Mucosa of rectum (tissue), 2 donors: ENCODE data around the gene PXYLP1.

Experiments used
- H3K27ac ChIP-seq, 2 donors: one replicate each; pipeline ENCODE4 v1.7.0; 2013; ENCODE audit warnings: inconsistent platforms in 2 of 2, low read depth in 2 of 2, low read length in 2 of 2
- H3K27me3 ChIP-seq, 2 donors: one replicate each; pipeline ENCODE4 v1.7.0; 2013; ENCODE audit warnings: low read length in 2 of 2; ENCODE audit not compliant: control insufficient read depth in 2 of 2, insufficient read depth in 2 of 2
- H3K36me3 ChIP-seq, 2 donors: one replicate each; pipeline ENCODE4 v1.7.0; 2013; ENCODE audit warnings: low read length in 2 of 2; ENCODE audit not compliant: control insufficient read depth in 2 of 2, insufficient read depth in 2 of 2
- H3K4me1 ChIP-seq, 2 donors: one replicate each; pipeline ENCODE4 v1.7.0; 2013; ENCODE audit warnings: low read length in 2 of 2, mild to moderate bottlenecking in 1 of 2; ENCODE audit not compliant: control insufficient read depth in 2 of 2, insufficient read depth in 2 of 2
- H3K4me3 ChIP-seq, 2 donors: one replicate each; pipeline ENCODE4 v1.7.0; 2013; ENCODE audit warnings: low read length in 2 of 2
- H3K9ac ChIP-seq, 2 donors: one replicate each; pipeline ENCODE4 v1.7.0; 2013; ENCODE audit warnings: low read length in 2 of 2, low read depth in 1 of 2, mild to moderate bottlenecking in 1 of 2
- H3K9me3 ChIP-seq, 2 donors: one replicate each; pipeline ENCODE4 v1.7.0; 2013; ENCODE audit warnings: low read length in 2 of 2; ENCODE audit not compliant: control insufficient read depth in 2 of 2
- donor health status: healthy.
- donor health status: Normal muscosa, but diverticular disease.

Gene PXYLP1

DNA sequence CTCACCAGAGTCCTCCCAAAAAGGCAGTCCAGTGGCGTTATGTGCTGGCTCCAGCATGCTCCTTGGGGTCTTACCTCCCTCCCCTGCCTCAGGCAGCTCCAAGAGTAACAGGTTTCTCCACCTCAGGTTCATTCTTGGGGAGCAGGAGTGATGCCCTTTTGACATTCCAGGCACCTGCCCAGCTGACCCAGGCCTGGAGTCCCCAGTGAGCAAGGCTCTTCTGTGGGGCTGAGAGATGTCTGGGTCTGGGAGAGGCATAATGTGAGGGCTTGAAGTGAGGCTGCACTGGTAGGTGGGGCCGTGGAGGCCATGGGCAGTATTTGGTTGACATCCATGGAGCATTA lies 15.3 kb downstream of the PXYLP1 start:
- H3K27me3 ChIP-seq = no peaks in the 10 kb centered on the region
- no peaks in the 10 kb centered on the region for H3K4me1 ChIP-seq
- no peak overlapping the region for H3K4me3 ChIP-seq
- H3K27ac ChIP-seq = no peak overlapping the region
- H3K36me3 ChIP-seq = no peaks in the 10 kb centered on the region
- H3K9ac ChIP-seq = no peak overlapping the region
- H3K9me3 ChIP-seq = no peaks in the 10 kb centered on the region

DNA sequence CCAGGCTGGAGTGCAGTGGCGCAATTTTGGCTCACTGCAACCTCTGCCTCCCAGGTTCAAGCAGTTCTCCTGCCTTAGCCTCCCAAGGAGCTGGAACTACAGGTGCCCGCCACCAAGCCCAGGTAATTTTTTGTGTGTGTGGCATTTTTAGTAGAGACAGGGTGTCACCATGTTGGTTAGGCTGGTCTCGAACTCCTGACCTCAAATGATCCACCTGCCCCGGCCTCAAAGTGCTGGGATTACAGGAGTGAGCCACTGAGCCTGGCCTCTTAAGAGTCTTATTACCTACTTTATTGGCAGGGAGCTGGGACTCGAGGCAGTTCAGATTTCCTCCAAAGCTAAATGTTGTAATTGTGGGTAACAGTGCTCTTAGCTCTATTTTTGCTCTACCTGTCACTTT lies 16.4 kb downstream of the PXYLP1 start:
- Histone ChIP-seq H3K9ac (no peak overlapping the region), H3K27ac (no peak overlapping the region), H3K4me1 (no peaks in the 10 kb centered on the region), H3K27me3 (no peaks in the 10 kb centered on the region), H3K36me3 (no peaks in the 10 kb centered on the region), H3K9me3 (no peaks in the 10 kb centered on the region), H3K4me3 (no peak overlapping the region)

DNA sequence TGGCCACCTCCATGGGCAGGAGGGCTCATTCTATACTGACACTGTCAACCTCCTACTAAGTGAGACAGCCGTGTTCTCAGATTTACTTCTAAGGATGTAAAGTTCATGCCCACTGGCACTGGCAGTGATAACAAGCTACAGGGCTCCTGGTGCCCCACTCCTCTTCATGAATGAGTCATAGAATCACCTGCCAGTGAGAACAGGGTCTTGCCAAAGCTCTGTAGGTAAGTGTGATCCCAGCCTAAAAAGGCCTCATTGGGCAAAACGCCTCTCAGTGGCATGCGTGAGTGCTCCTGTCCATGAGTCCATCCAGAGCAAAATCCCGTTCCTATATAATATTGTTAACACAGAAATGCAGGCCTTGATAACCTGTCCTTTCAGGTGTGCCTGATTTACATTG lies 17.4 kb downstream of the PXYLP1 start:
- H3K9me3 ChIP-seq = no peaks in the 10 kb centered on the region
- H3K9ac ChIP-seq = no peak overlapping the region
- no peak overlapping the region for H3K27ac ChIP-seq
- no peaks in the 10 kb centered on the region for H3K36me3 ChIP-seq
- no peaks in the 10 kb centered on the region for H3K4me1 ChIP-seq
- H3K4me3 ChIP-seq = no peak overlapping the region
- no peaks in the 10 kb centered on the region for H3K27me3 ChIP-seq

DNA sequence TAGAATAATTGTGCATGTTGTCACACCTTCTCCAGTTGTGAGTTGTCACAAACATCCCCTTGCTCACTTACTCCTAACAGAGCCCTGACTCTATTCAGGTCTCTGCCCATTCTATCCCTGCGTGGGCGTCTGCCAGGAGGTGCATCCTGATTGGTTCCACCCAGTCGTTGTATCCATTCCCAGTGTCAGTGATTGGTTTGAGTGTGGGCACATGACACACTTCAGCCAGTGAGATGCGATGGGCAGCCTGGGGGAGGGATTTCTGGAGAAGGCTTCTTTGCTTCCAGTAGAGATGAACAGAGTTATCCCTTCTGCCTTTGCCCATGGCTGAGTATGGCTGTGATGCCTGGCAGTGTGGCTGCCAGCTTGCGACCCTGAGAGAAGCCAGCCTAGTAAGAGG lies 18.7 kb downstream of the PXYLP1 start:
- Histone ChIP-seq H3K9ac (no peak overlapping the region), H3K4me3 (no peak overlapping the region), H3K9me3 (no peaks in the 10 kb centered on the region), H3K36me3 (no peaks in the 10 kb centered on the region), H3K27me3 (no peaks in the 10 kb centered on the region), H3K4me1 (no peaks in the 10 kb centered on the region), H3K27ac (no peak overlapping the region)

DNA sequence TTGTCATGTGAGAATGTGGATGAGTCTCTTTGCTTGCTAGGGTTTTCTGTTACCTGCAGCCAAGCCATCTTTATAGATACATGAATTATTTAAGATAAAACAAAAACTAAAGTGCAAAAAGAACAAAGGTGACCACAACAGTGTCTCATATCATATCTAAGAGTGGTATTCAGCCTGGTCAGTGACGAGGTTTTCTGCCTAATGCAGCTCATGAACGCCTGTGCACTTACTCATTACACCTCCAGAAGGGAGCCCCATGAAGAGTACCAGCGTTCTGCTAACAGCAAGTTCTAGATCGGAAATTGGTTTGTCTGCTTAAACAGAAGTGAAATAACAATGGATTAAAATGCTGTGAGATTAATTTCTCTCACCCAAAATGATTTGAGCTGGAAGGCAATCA lies 19.2 kb downstream of the PXYLP1 start:
- H3K27ac ChIP-seq = no peak overlapping the region
- H3K36me3 ChIP-seq = no peaks in the 10 kb centered on the region

DNA sequence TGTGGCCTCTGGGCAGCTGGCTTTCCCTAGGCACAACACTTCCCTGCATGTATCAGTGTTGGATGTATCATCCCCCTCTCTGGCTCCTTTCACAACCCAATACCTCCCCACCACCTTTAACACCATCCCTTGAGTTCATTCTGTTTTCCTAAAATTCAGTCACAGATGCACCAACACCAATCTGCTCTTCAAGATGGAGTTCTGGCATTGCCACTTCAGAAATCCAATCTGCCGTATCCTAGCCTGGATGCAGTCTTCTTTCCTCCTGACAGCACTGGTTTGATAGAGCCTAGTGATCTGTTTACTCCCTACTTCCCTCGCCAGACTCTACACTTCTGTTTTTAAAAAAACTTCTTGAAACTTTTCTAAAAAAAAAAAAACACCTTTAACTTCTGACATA lies 21.7 kb downstream of the PXYLP1 start:
- H3K27ac ChIP-seq = no peak overlapping the region
- no peaks in the 10 kb centered on the region for H3K36me3 ChIP-seq
- no peaks in the 10 kb centered on the region for H3K9me3 ChIP-seq
- H3K4me3 ChIP-seq = no peak overlapping the region
- H3K9ac ChIP-seq = no peak overlapping the region
- H3K27me3 ChIP-seq = no peaks in the 10 kb centered on the region
- no peaks in the 10 kb centered on the region for H3K4me1 ChIP-seq

More for the DNA sequence above, 19.2 kb downstream of the PXYLP1 start:
- Histone ChIP-seq H3K4me3 (no peak overlapping the region), H3K9me3 (no peaks in the 10 kb centered on the region), H3K27me3 (no peaks in the 10 kb centered on the region), H3K9ac (no peak overlapping the region), H3K4me1 (no peaks in the 10 kb centered on the region)

DNA sequence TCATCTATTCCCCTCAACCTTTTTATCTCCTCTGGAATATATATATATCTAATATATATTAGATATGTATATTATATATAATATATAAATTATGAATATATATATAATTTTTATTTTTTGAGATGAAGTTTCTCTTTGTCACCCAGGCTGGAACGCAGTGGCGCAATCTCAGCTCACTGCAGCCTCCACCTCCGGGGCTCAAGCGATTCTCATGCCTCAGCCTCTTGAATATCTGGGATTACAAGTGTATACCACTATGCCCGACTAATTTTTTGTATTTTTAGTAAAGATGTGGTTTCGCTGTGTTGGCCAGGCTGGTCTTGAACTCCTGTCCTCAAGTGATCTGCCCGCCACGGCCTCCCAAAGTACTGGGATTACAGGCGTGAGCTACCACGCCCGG lies 22.2 kb downstream of the PXYLP1 start:
- no peaks in the 10 kb centered on the region for H3K4me1 ChIP-seq
- no peaks in the 10 kb centered on the region for H3K9me3 ChIP-seq
- no peak overlapping the region for H3K4me3 ChIP-seq
- H3K9ac ChIP-seq = no peak overlapping the region
- no peaks in the 10 kb centered on the region for H3K27me3 ChIP-seq
- no peak overlapping the region for H3K27ac ChIP-seq
- H3K36me3 ChIP-seq = no peaks in the 10 kb centered on the region

DNA sequence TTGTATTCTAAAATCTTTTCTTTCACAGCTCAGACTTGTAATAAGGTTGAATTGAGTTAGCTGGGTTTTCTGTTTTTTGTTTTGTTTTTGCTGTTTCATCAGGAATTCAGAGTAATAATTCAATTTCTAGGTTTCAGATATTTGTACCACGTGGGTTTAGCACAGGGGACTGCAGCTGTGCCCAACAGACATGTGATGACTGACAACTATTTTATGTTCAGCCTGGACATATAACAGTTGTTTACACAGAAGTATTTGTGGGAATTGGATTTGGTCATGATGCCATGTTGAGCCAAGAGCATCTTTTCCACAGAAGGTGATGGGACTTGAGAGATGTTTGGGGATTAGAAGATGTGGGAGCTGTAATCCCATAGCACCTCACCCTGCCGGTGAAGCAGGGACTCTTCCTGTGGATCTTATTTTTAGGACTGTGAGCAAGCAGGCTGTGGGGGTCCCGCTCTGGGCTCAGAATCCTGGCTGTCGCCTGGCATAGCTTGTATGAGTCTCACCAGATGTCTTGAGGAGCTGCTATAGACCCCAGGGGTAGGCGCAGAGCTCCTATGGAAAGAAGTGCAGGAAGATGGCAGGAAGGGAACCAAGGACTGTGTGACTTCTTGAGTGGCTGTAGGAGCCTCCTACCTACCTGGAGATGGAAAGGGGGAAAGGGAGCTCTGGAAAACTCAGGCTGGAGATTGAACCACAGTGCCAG lies 23.7 kb downstream of the PXYLP1 start:
- Histone ChIP-seq H3K9ac (no peak overlapping the region), H3K9me3 (no peaks in the 10 kb centered on the region), H3K36me3 (no peaks in the 10 kb centered on the region), H3K4me1 (no peaks in the 10 kb centered on the region), H3K27ac (no peak overlapping the region), H3K27me3 (no peaks in the 10 kb centered on the region), H3K4me3 (no peak overlapping the region)

DNA sequence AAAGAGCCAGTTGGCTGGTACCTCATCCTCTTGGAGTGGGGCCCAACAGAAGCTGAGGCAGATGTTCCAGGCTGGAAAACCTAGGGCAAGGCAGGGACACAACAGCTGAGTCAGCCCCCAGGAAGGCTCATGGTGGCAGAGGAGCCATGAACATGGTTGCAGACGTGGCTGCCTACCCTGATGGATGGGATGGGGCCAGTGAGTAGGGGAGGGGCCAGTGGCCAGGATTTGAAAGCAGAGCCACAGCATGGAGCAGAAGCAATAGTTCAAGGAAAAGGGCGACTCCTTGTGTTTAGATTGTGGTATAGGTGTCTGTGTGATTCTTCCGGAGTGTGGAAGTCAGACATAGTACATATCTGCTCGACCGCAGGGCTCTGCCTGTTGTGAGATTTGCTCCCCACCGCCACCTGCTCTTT lies 24.2 kb downstream of the PXYLP1 start:
- Histone ChIP-seq H3K4me3 (no peak overlapping the region), H3K9me3 (no peaks in the 10 kb centered on the region), H3K36me3 (no peaks in the 10 kb centered on the region), H3K27ac (no peak overlapping the region), H3K9ac (no peak overlapping the region), H3K4me1 (no peaks in the 10 kb centered on the region), H3K27me3 (no peaks in the 10 kb centered on the region)

DNA sequence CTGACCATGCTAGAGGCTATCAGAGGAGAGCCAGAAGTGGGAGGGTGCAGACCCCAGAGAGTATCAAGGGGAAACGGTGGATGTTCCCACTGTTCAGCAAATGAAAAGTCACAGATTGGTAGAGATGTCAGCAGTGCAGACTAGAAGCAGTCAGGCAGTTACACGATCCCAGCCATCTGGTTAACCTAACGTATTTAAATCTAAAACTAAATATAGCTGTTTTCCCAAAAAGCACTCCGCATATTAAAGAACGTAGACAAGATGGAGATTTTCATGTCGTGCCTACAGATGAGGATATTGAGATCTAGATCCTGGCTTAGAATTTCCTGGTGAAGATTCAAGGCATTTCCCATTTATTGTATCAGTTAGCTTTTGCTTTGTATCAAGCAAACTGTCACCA lies 25.2 kb downstream of the PXYLP1 start:
- Histone ChIP-seq H3K4me1 (no peaks in the 10 kb centered on the region), H3K36me3 (no peaks in the 10 kb centered on the region), H3K27ac (no peak overlapping the region), H3K9me3 (no peaks in the 10 kb centered on the region), H3K4me3 (no peak overlapping the region), H3K27me3 (no peaks in the 10 kb centered on the region), H3K9ac (no peak overlapping the region)

DNA sequence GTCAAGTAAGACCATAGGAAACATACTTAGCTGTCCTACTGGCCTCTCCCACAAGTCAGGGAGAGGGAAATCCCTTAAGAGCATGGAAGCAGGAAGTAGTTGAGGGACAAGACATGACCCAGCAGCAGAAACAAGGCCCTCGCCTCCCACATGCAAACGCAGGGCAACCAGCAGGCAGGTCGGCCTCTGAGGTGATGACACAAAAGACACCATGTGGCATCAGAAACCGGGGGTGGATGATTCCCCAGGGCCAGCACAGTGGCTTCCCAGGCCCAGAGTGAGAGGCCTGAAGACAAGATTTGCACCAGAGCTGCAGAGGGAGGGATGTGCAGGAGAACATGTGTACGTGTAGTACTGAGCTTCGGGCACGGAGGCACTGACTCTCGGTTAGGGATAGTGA lies 26.3 kb downstream of the PXYLP1 start:
- Histone ChIP-seq H3K27me3 (no peaks in the 10 kb centered on the region), H3K9me3 (no peaks in the 10 kb centered on the region), H3K4me1 (no peaks in the 10 kb centered on the region), H3K36me3 (no peaks in the 10 kb centered on the region), H3K27ac (no peak overlapping the region), H3K9ac (no peak overlapping the region), H3K4me3 (no peak overlapping the region)
